Mucosa of descending colon (tissue), 3 donors: Measurements from ENCODE around the gene FBXL13. TPM values are rescaled to one million over a fixed set of nuclear protein-coding genes. Genes with fewer than 3 reads are reported as not detected.

Experiments
- ATAC-seq: fragments of 200-7000 bp; cut with Tn5 transposase; one replicate; pipeline ENCODE4 v1.9.1; 2020; ENCODE audit warnings: mild to moderate bottlenecking, moderate library complexity
- DNase-seq, 3 donors: peaks; one replicate each; pipeline ENCODE4 v3.0.0-alpha.2; 2020
- H3K36me3 ChIP-seq: fragments of 200-600 bp; one replicate; pipeline ENCODE4 v1.8.0; 2021; ENCODE audit warnings: low read depth, mild to moderate bottlenecking
- H3K4me1 ChIP-seq: fragments of 200-600 bp; one replicate; pipeline ENCODE4 v1.8.0; 2021; ENCODE audit warnings: low read depth, mild to moderate bottlenecking
- H3K4me3 ChIP-seq: fragments of 200-600 bp; one replicate; pipeline ENCODE4 v1.8.0; 2021; ENCODE audit warnings: mild to moderate bottlenecking
- H3K9me3 ChIP-seq: fragments of 200-600 bp; one replicate; pipeline ENCODE4 v1.8.0; 2021; ENCODE audit warnings: mild to moderate bottlenecking
- intact Hi-C, 2 donors: fragments of 100-400 bp; cut with DNase I in 1 of 2; cut with micrococcal nuclease in 1 of 2; formaldehyde crosslinking; loops; one replicate each; pipeline versions ENCODE4 v1.11.0 to v1.11.1; 2022; cut with DNase I, micrococcal nuclease
- total RNA-seq, 3 donors: library from RNA; stranded (reverse); fragmentation: NEBNext Ultra II Directional in 2 of 3; extraction: Animal tissue kit (Norgen Biotek cat#: 25700) in 2 of 3; gene quantifications; one replicate each; pipeline versions ENCODE4 v1.2.1 to v1.2.4, GENCODE V29; 2021 to 2023
- TF ChIP-seq, protein P1 (sequence below): fragments of 200-600 bp; IDR thresholded peaks from one replicate; pipeline ENCODE4 v1.8.0; 2022; ENCODE audit warnings: antibody characterized with exemption, mild to moderate bottlenecking
- donor health status: DM: no; HTN: no; CAD: no; lungs with moderate emphysema.
- donor health status: DM: no; HTN: no; CAD: no.
- donor health status: DM: no; HTN: yes; CAD: no.

FBXL13 gene
- total RNA-seq, 3 donors from 2014 or later, result 0.65 to 1.8 (median 0.78) TPM

DNA sequence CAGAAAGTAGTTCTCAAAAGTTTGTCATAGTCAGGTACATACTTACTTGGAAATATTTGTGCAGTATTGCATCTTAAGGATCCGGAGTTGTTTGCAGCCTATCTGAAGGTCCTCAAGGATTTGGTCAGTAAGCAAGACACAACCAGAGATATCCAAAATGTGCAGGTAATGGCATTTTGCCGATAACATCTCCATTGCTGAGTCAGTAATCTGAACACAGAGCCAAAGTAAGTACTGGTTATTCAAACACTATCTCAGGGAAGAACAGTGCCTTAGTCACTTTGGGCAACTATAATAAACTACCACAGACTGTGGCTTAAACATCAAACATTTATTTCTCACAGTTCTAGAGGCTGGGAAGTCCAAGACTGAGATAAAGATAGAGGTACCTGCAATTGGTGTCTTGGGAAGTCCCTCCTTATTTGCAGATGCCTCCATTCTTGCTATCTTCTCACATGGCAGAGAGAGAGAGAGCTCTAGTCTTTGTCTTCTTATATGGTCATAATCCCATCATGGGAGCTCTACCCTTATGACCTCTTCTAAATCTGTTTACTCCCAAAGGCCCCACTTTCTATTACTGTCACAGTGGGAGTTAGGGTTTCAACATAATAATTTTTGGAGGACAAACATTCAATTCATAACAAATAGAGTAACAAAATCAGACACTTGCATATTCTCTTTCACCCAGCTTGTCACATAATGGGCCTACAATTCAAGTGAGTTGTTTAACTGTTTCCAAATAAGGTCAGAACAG is 252.4 kb downstream of the FBXL13 start:
- TF ChIP-seq, protein P1, sequence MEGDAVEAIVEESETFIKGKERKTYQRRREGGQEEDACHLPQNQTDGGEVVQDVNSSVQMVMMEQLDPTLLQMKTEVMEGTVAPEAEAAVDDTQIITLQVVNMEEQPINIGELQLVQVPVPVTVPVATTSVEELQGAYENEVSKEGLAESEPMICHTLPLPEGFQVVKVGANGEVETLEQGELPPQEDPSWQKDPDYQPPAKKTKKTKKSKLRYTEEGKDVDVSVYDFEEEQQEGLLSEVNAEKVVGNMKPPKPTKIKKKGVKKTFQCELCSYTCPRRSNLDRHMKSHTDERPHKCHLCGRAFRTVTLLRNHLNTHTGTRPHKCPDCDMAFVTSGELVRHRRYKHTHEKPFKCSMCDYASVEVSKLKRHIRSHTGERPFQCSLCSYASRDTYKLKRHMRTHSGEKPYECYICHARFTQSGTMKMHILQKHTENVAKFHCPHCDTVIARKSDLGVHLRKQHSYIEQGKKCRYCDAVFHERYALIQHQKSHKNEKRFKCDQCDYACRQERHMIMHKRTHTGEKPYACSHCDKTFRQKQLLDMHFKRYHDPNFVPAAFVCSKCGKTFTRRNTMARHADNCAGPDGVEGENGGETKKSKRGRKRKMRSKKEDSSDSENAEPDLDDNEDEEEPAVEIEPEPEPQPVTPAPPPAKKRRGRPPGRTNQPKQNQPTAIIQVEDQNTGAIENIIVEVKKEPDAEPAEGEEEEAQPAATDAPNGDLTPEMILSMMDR, result no peak
- ATAC-seq (no peak), DNase-seq (no peak)
- H3K36me3 ChIP-seq, result no peaks in the 10 kb centered on the region
- no peaks in the 10 kb centered on the region for H3K9me3 ChIP-seq
- no peak overlapping the region for H3K4me3 ChIP-seq
- intact Hi-C loops, result no loop called here
- H3K4me1 ChIP-seq, result no peaks in the 10 kb centered on the region

DNA sequence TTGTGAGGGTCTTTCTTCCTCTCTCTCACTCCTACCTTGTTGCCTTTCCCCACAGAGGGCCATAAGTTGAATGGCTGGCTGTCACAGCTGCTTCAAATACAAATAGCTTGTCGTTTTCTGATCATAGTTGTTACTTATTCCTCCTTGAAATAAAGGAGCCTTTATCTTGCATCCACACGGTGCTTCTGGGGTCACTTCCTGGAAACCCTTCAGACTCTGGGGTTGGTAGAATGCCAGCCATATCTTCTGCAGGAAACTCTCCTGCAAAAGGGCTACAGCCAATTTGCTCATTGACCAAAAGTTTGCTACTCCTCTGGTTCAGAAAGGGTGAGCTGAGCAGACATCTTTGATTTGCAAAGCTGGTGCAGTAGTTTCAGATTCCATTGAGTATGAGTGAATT is 255.4 kb downstream of the FBXL13 start:
- no peak for ATAC-seq
- TF ChIP-seq, protein P1, result no peak

DNA sequence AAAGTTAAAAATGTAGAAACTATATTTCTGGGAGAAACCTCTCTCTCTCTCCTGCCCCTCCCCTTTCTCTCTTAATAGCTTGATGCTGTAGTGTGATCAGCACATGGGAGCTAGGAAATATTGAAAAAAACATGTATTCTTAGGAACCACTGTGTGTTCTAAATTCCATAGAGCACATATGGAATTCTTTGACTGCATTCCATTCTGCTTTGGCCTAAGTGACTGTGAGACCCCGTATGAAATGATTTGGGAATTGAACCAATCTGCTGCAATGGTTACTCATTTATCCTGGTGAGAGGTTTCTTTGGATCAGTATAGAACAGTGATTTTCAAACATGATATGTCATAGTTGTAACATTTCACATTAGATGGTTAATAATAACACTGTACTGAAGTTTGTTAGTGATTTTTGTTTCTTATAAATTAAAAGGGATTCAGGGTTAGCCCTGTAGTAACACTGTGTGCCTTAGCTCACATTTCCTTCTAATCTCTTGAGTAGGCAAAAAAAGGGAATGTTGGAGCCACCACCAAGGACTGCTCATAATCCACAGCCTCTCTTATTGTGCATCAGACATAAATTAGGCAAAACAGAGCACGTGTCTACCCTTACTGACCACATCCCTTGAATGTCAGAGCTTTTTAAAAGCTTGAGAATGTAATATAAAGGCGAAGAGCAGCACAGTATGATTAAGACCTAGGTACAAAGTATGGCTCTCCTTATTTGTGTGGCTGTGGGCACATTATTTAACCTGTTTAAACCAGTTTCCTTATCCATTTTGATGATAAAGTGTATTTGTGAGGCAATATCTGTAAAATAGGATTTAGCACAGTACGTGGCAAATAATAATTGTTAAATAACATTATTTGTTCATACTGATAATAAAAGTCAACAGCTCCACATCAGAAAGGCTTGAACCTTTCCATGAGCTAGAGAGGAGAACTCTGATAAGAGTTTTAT is 256.7 kb downstream of the FBXL13 start:
- TF ChIP-seq, protein P1, result no peak
- intact Hi-C loops, result no loop called here
- DNase-seq, result no peak
- Histone ChIP-seq H3K36me3 (no peaks in the 10 kb centered on the region), H3K4me3 (no peak overlapping the region), H3K4me1 (no peaks in the 10 kb centered on the region), H3K9me3 (no peaks in the 10 kb centered on the region)
- ATAC-seq, result no peak

More for the DNA sequence above, 255.4 kb downstream of the FBXL13 start:
- no peak overlapping the region for H3K4me3 ChIP-seq
- no peaks in the 10 kb centered on the region for H3K36me3 ChIP-seq
- intact Hi-C loops, result no loop called here
- DNase-seq, result no peak
- H3K9me3 ChIP-seq, result no peaks in the 10 kb centered on the region
- H3K4me1 ChIP-seq, result no peaks in the 10 kb centered on the region

DNA sequence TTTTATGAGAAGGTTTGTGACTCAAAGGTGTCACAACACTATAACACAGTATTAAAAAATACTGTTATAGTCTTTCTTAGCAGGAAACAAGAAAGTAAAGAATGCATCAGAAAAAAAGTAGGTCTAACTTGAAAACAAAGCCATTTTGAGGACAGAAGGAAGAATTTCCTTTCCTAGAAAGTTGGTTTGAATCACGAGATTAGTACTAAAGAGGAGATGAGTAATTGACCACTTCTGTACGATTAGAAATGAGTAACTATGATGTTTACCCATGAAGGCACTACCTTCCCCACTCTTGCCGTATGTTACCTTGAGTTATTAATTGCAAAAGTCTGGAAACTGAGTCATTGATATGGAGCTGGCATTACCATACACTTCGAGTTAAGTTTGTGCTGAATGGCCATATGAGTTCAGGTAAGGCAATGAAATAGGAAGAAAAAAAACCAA is 260.5 kb downstream of the FBXL13 start:
- Histone ChIP-seq H3K9me3 (no peaks in the 10 kb centered on the region), H3K4me1 (no peaks in the 10 kb centered on the region), H3K36me3 (no peaks in the 10 kb centered on the region), H3K4me3 (no peak overlapping the region)
- ATAC-seq (no peak), DNase-seq (no peak)
- TF ChIP-seq, protein P1, result no peak
- intact Hi-C loops, result no loop called here

DNA sequence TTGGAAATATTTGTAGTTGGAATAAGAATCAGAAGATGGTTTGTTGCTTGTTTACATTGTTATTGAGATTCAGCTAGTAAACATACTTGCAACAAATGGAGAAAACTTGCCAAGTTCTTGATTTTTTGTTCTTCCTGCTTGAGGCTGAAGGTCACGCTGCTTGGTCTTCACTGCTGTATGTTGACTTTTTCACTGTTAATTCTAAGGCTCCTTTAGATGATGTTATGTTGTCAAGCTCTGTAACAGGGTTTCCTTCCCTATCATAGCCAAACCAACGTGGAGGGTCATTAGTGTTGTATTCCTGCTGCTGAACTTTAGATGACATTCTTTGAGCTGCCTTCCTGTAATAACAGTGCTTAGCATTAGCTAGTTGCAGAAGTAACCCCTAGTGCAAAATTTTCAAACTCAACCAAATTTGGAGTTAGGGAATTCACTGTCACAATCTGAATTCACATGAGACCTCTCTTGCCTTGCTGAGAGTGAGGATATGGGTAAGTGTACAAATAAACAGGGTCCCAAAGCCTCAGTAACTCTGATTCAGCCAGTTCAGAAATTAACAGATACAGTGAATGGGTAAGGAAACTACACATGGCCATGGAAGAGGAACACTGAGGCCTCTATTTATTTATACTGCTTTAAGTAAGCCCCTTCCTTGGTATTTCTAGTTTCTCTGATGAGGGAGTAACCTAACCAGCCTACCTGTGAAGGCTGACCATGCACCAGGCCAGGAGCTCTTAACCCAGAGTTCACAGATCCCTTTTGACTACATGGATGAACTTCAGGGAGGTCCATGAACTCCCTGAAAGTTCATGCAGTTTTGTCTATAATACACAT is 261.2 kb downstream of the FBXL13 start:
- Histone ChIP-seq H3K4me3 (no peak overlapping the region), H3K36me3 (no peaks in the 10 kb centered on the region), H3K4me1 (no peaks in the 10 kb centered on the region), H3K9me3 (no peaks in the 10 kb centered on the region)
- intact Hi-C loops, result no loop called here
- TF ChIP-seq, protein P1, result no peak
- no peak for ATAC-seq
- DNase-seq, result no peak
